ENCODE data around the gene KSR2.

The KSR2 gene

GRCh38 chr12:117821480-117822175 is 147.2 kb downstream of the KSR2 start:
- no peak for FAIRE-seq
- no peak for TF ChIP-seq CTCF (IDR thresholded peaks at IDR 0.05; ENCODE audit: insufficient read depth, missing control alignments)
- no peak for DNase-seq (ENCODE audit: insufficient read length, low spot score)

GRCh38 chr12:117820216-117820907 is 148.4 kb downstream of the KSR2 start:
- FAIRE-seq: peak; percentile 91
- no peak for TF ChIP-seq CTCF (IDR thresholded peaks at IDR 0.05; ENCODE audit: insufficient read depth, missing control alignments)

GRCh38 chr12:117819160-117819559 is 149.6 kb downstream of the KSR2 start:
- FAIRE-seq: no peak
- TF ChIP-seq CTCF (IDR thresholded peaks at IDR 0.05; ENCODE audit: insufficient read depth, missing control alignments): no peak
- DNase-seq (ENCODE audit: insufficient read length, low spot score): no peak

More at GRCh38 chr12:117820216-117820907, 148.4 kb downstream of the KSR2 start:
- DNase-seq (ENCODE audit: insufficient read length, low spot score): no peak

GRCh38 chr12:117818400-117818799 is 150.4 kb downstream of the KSR2 start:
- no peak for FAIRE-seq
- TF ChIP-seq CTCF (IDR thresholded peaks at IDR 0.05; ENCODE audit: insufficient read depth, missing control alignments): no peak
- DNase-seq (ENCODE audit: insufficient read length, low spot score): no peak

GRCh38 chr12:117809509-117809908 is 159.3 kb downstream of the KSR2 start:
- DNase-seq (ENCODE audit: insufficient read length, low spot score): no peak
- no peak for FAIRE-seq
- TF ChIP-seq CTCF (IDR thresholded peaks at IDR 0.05; ENCODE audit: insufficient read depth, missing control alignments): no peak

GRCh38 chr12:117807946-117808345 is 160.8 kb downstream of the KSR2 start:
- no peak for FAIRE-seq

More at GRCh38 chr12:117807946-117808345, 160.8 kb downstream of the KSR2 start:
- no peak for TF ChIP-seq CTCF (IDR thresholded peaks at IDR 0.05; ENCODE audit: insufficient read depth, missing control alignments)
- no peak for DNase-seq (ENCODE audit: insufficient read length, low spot score)

Data from D721Med (cell line).